Measurements from ENCODE around the gene SHISA8. TPM values are rescaled to one million over a fixed set of nuclear protein-coding genes. Genes with fewer than 3 reads are reported as not detected.

Gene SHISA8
- polyA plus RNA-seq, 3 donors = not detected

DNA sequence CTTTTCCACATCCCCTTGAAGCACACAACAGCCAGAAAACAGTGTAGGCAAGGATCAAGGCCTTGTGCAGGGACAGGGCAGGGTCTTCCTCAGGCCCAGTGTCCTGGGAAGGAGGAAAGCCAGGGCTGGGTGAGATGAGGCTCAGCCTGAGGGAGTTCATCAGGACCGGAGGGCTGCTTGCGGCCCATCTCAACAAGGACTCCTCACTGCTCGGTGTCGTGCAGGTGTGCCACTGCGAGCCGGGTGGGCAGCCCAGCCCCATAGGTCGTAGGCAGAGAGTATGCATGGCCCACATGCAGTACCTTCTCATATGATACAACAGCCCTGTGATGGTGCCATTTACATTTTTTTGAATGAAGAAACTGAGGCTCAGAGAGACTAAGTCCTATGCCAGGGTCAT is 12.9 kb downstream of the SHISA8 start:
- WGBS (ENCODE audit: insufficient coverage) = 100% methylated on average over 6 of the region's 7 CpGs
- intact Hi-C loops (cut with micrococcal nuclease) = no loop called here
- no peak overlapping the region for H3K9ac ChIP-seq (ENCODE audit: insufficient read depth, low read length, poor library complexity, severe bottlenecking)
- H3K79me2 ChIP-seq (ENCODE audit: insufficient read depth, low read length) = no peaks in the 10 kb centered on the region
- H3K27ac Mint-ChIP-seq = peak overlapping the region in 1 of 7 donors; percentile 3
- TF ChIP-seq, protein P1, sequence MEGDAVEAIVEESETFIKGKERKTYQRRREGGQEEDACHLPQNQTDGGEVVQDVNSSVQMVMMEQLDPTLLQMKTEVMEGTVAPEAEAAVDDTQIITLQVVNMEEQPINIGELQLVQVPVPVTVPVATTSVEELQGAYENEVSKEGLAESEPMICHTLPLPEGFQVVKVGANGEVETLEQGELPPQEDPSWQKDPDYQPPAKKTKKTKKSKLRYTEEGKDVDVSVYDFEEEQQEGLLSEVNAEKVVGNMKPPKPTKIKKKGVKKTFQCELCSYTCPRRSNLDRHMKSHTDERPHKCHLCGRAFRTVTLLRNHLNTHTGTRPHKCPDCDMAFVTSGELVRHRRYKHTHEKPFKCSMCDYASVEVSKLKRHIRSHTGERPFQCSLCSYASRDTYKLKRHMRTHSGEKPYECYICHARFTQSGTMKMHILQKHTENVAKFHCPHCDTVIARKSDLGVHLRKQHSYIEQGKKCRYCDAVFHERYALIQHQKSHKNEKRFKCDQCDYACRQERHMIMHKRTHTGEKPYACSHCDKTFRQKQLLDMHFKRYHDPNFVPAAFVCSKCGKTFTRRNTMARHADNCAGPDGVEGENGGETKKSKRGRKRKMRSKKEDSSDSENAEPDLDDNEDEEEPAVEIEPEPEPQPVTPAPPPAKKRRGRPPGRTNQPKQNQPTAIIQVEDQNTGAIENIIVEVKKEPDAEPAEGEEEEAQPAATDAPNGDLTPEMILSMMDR (IDR thresholded peaks at IDR 0.05) = no peak
- peaks cover 89 to 99% of the 10 kb centered on the region in 2 donors for H3K36me3 ChIP-seq (replicated peaks in 1 of 2; ENCODE audit: control insufficient read depth in 1 of 2, insufficient read depth in 2 of 2, low read length in 2 of 2)
- H3K36me3 Mint-ChIP-seq = peaks cover 79 to 92% of the 10 kb centered on the region in 2 donors
- H3K27me3 ChIP-seq (ENCODE audit: control insufficient read depth in 2 of 2, insufficient read depth in 2 of 2, low read length in 2 of 2) = no peaks in the 10 kb centered on the region
- peaks cover 0 to 2% (median 0%) of the 10 kb centered on the region in 3 donors for H3K27me3 Mint-ChIP-seq (ENCODE audit: low read depth in 3 of 3)
- no peaks in the 10 kb centered on the region for H4K20me1 ChIP-seq (ENCODE audit: insufficient read depth, low read length)
- no peaks in the 10 kb centered on the region for H3K9me3 Mint-ChIP-seq
- H3K4me3 ChIP-seq (replicated peaks in 1 of 3; ENCODE audit: low read depth in 2 of 3, low read length in 3 of 3) = no peak overlapping the region
- H3K4me2 ChIP-seq (replicated peaks; ENCODE audit: extremely low read depth, low read length, poor library complexity, severe bottlenecking) = no peak overlapping the region
- no peaks in the 10 kb centered on the region for H3K4me1 ChIP-seq (ENCODE audit: control insufficient read depth in 1 of 2, insufficient read depth in 2 of 2, low read length in 2 of 2)
- DNase-seq = no peak
- no peak overlapping the region for H2AFZ ChIP-seq (ENCODE audit: insufficient read depth, low read depth, low read length, poor library complexity, severe bottlenecking)
- no peaks in the 10 kb centered on the region for H3K9me3 ChIP-seq (replicated peaks in 1 of 2; ENCODE audit: control insufficient read depth in 1 of 2, insufficient read depth in 1 of 2, low read length in 2 of 2)
- no peaks in the 10 kb centered on the region for H3K4me1 Mint-ChIP-seq
- H3K27ac ChIP-seq (ENCODE audit: low read depth in 1 of 2, low read length in 2 of 2) = no peak overlapping the region
- H3K4me3 Mint-ChIP-seq = no peak overlapping the region

DNA sequence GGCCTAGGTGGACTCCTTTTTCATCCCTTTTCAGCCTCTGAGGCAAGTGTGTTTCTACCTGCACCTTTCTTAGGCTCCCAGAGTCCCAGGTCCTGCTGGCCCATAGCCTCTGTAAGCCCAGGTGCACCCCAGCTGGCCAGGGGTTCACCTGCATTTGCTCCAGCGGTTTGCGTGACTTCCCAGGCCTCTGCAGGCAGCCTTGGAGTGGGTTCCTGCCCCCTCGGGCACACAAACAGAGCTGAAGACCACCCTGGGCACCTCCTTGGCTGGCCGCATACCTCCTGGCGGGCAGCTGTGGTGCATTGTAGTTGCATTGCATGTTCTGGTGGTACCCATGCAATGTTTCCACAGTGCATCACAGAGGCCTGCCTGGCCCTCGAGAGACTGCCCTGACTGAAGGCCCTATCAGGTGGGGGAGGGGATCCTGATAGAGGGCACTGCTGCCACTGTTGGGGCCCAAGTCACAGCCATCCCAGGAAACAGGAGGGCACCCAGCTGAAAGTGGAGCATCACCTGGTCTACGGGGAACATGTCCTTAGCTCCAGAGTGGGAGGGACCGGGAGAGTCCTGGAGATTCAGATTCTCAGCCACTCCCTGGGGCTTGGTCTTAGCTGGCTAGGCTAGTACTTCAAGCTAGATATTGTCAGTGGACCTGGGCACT is 14.1 kb downstream of the SHISA8 start:
- Mint-ChIP-seq H3K27ac (no peak overlapping the region), H3K27me3 (ENCODE audit: low read depth in 3 of 3) (peaks cover 0 to 2% (median 0%) of the 10 kb centered on the region in 3 donors), H3K4me3 (no peak overlapping the region), H3K9me3 (no peaks in the 10 kb centered on the region), H3K4me1 (no peaks in the 10 kb centered on the region), H3K36me3 (peaks cover 83 to 98% of the 10 kb centered on the region in 2 donors)
- Histone ChIP-seq H3K4me1 (ENCODE audit: control insufficient read depth in 1 of 2, insufficient read depth in 2 of 2, low read length in 2 of 2) (no peaks in the 10 kb centered on the region), H3K4me3 (replicated peaks in 1 of 3; ENCODE audit: low read depth in 2 of 3, low read length in 3 of 3) (no peak overlapping the region), H3K9me3 (replicated peaks in 1 of 2; ENCODE audit: control insufficient read depth in 1 of 2, insufficient read depth in 1 of 2, low read length in 2 of 2) (no peaks in the 10 kb centered on the region), H3K79me2 (ENCODE audit: insufficient read depth, low read length) (no peaks in the 10 kb centered on the region), H3K36me3 (replicated peaks in 1 of 2; ENCODE audit: control insufficient read depth in 1 of 2, insufficient read depth in 2 of 2, low read length in 2 of 2) (peaks cover 88 to 99% of the 10 kb centered on the region in 2 donors), H3K27ac (ENCODE audit: low read depth in 1 of 2, low read length in 2 of 2) (no peak overlapping the region), H3K9ac (ENCODE audit: insufficient read depth, low read length, poor library complexity, severe bottlenecking) (no peak overlapping the region), H2AFZ (ENCODE audit: insufficient read depth, low read depth, low read length, poor library complexity, severe bottlenecking) (no peak overlapping the region), H3K27me3 (ENCODE audit: control insufficient read depth in 2 of 2, insufficient read depth in 2 of 2, low read length in 2 of 2) (no peaks in the 10 kb centered on the region), H4K20me1 (ENCODE audit: insufficient read depth, low read length) (no peaks in the 10 kb centered on the region), H3K4me2 (replicated peaks; ENCODE audit: extremely low read depth, low read length, poor library complexity, severe bottlenecking) (no peak overlapping the region)
- intact Hi-C loops (cut with micrococcal nuclease) = no loop called here
- TF ChIP-seq, protein P1 (IDR thresholded peaks at IDR 0.05) = no peak
- WGBS (ENCODE audit: insufficient coverage) = 99% methylated on average over 8 of the region's 8 CpGs
- DNase-seq = no peak

All from CD14-positive monocyte (primary cell).